PC-9 (cell line): ENCODE data around the gene PAQR3.

ENCODE experiments used
- EZH2 ChIP-seq: fragments of 200-600 bp; sonication (generic); IDR thresholded peaks from 2 replicates; pipeline ENCODE4 v1.8.0; 2017; ENCODE audit warnings: antibody characterized with exemption, low read depth
- TF ChIP-seq, protein P1 (sequence below): fragments of 200-600 bp; sonication (generic); conservative IDR thresholded peaks from 2 replicates; pipeline ENCODE4 v1.6.1; 2017; ENCODE audit warnings: mixed run types, antibody characterized with exemption, mild to moderate bottlenecking, moderate library complexity

- TF ChIP-seq, protein P1, sequence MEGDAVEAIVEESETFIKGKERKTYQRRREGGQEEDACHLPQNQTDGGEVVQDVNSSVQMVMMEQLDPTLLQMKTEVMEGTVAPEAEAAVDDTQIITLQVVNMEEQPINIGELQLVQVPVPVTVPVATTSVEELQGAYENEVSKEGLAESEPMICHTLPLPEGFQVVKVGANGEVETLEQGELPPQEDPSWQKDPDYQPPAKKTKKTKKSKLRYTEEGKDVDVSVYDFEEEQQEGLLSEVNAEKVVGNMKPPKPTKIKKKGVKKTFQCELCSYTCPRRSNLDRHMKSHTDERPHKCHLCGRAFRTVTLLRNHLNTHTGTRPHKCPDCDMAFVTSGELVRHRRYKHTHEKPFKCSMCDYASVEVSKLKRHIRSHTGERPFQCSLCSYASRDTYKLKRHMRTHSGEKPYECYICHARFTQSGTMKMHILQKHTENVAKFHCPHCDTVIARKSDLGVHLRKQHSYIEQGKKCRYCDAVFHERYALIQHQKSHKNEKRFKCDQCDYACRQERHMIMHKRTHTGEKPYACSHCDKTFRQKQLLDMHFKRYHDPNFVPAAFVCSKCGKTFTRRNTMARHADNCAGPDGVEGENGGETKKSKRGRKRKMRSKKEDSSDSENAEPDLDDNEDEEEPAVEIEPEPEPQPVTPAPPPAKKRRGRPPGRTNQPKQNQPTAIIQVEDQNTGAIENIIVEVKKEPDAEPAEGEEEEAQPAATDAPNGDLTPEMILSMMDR = no peak
- no peak for TF ChIP-seq EZH2
Observed at GRCh38 chr4:78939667-78940008, 400 bp upstream of the PAQR3 start.
